IgD-negative memory B cell (primary cell): ENCODE measurements around the gene ST3GAL5. TPM values are rescaled to one million over a fixed set of nuclear protein-coding genes. Genes with fewer than 3 reads are reported as not detected.

Source experiments
- H3K27ac Mint-ChIP-seq, 3 donors: one replicate each; pipeline ENCODE4 v1.8.0; 2020 to 2022; ENCODE audit warnings: mild to moderate bottlenecking in 3 of 3, mixed read lengths in 3 of 3, moderate library complexity in 1 of 3
- H3K27me3 Mint-ChIP-seq: one replicate; pipeline ENCODE4 v1.8.0; 2021; ENCODE audit warnings: mixed read lengths
- H3K36me3 Mint-ChIP-seq: one replicate; pipeline ENCODE4 v1.8.0; 2020; ENCODE audit warnings: mild to moderate bottlenecking, mixed read lengths
- H3K4me1 Mint-ChIP-seq, 3 donors: one replicate each; pipeline ENCODE4 v1.8.0; 2020 to 2022; ENCODE audit warnings: mixed read lengths in 3 of 3, mild to moderate bottlenecking in 1 of 3
- H3K4me3 Mint-ChIP-seq, 4 donors: one replicate each; pipeline ENCODE4 v1.8.0; 2020 to 2022; ENCODE audit warnings: mild to moderate bottlenecking in 4 of 4, mixed read lengths in 4 of 4, moderate library complexity in 3 of 4
- H3K9me3 Mint-ChIP-seq, 3 donors: one replicate each; pipeline ENCODE4 v1.8.0; 2020 to 2021; ENCODE audit warnings: mixed read lengths in 3 of 3, mild to moderate bottlenecking in 1 of 3
- polyA plus RNA-seq: library from polyadenylated mRNA; unstranded; fragments of 300-500 nt; fragmentation: Illumina TruSeq; gene quantifications from one replicate; pipeline ENCODE4 v1.2.3, GENCODE V29; 2021

The ST3GAL5 gene
- polyA plus RNA-seq, 1 donor from 2014 or later = 38.2 TPM

DNA sequence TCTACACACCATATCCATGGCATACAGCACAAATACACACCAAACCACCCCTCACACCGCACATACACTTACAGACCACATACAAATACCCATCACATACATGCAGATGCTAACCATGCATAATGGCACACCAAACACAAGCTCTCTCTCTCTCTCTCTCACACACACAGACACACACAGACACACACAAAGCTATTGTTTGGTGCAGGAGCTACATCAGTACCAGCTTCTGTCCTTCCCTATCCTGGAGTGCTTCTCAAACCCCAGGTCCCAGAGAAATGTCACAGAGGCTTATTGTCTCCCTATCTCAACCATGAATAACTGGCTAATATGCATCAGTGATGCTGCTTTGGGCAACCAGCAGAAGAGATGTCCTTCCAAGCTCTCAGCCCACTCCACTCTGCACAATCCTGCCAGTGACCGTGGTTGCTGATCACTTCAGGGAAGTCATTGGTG, 36.5 kb upstream of the ST3GAL5 start:
- Mint-ChIP-seq H3K9me3 (no peaks in the 10 kb centered on the region), H3K27me3 (peaks cover 3% of the 10 kb centered on the region), H3K4me1 (peaks cover 0 to 13% (median 9%) of the 10 kb centered on the region in 3 donors), H3K4me3 (no peak overlapping the region), H3K27ac (no peak overlapping the region), H3K36me3 (peaks cover 1% of the 10 kb centered on the region)

DNA sequence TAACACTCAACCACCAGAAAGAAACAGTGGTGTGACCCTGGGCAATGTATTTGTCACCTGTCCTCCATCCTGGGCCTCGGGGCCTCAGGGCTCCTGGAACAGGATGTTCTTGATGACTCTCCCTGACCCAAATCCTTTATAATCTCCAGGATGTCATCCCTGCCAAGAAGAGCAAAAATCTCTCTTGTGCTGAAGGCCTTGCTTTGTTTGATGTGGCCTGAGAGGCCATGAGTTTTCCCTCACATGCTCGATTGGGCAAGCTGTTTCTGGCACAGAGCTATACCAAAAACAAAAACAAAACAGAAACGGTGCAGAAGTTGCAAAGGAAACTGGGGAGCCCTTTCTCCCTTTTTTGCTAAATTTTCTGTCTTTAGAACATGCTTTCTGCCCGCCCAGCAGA, 35.7 kb upstream of the ST3GAL5 start:
- H3K27me3 Mint-ChIP-seq = peaks cover under 1% of the 10 kb centered on the region
- H3K36me3 Mint-ChIP-seq = peaks cover 1% of the 10 kb centered on the region
- peak overlapping the region in 1 of 3 donors; percentile 67 for H3K27ac Mint-ChIP-seq
- H3K4me3 Mint-ChIP-seq = no peak overlapping the region
- peaks cover 0 to 12% (median 9%) of the 10 kb centered on the region in 3 donors for H3K4me1 Mint-ChIP-seq
- no peaks in the 10 kb centered on the region for H3K9me3 Mint-ChIP-seq

DNA sequence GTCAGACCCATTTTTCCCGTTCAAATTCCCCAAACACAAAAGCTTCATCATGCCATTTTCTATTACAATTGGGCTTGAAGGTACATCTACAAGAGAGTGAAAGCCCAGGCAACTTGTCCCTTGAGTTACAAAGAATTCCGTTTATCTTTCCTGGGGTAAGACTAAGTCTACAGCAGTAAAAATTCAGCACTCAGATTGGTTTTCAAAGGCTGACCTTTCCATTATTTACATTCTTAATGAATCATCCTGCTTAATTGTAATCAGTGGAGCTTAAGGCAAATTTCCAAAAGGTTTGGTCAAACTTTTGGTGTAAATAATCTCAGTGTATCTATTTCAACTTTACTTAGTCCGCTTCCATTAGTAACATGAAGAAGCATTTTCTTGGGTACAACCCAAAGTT, 33.4 kb upstream of the ST3GAL5 start:
- H3K4me3 Mint-ChIP-seq = no peak overlapping the region
- peaks cover 0 to 8% (median 7%) of the 10 kb centered on the region in 3 donors for H3K4me1 Mint-ChIP-seq
- H3K36me3 Mint-ChIP-seq = no peaks in the 10 kb centered on the region
- H3K9me3 Mint-ChIP-seq = peaks cover 0 to 2% (median 0%) of the 10 kb centered on the region in 3 donors
- H3K27ac Mint-ChIP-seq = no peak overlapping the region
- H3K27me3 Mint-ChIP-seq = no peaks in the 10 kb centered on the region

DNA sequence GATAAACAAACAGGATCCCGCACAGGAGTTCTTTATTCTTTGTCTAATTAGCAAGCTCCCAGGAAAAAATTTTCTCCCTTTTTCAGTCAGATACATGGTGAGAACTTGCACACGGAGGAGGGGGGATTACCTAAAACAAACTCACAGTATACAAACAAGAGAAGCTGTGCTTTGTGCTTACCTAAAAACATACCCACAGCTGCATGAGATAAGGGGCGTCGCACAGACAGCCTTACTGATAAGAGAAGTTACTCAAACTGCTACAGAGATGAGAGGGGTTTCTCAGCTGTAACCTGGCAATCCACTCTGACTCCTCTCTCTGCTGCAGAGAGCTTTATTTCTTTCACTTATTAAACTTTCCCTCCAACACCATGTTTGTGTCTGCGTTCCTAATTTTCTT, 32.9 kb upstream of the ST3GAL5 start:
- Mint-ChIP-seq H3K27me3 (no peaks in the 10 kb centered on the region), H3K4me1 (peaks cover 0 to 8% (median 7%) of the 10 kb centered on the region in 3 donors), H3K36me3 (no peaks in the 10 kb centered on the region), H3K27ac (no peak overlapping the region), H3K9me3 (peaks cover 0 to 2% (median 0%) of the 10 kb centered on the region in 3 donors), H3K4me3 (no peak overlapping the region)

DNA sequence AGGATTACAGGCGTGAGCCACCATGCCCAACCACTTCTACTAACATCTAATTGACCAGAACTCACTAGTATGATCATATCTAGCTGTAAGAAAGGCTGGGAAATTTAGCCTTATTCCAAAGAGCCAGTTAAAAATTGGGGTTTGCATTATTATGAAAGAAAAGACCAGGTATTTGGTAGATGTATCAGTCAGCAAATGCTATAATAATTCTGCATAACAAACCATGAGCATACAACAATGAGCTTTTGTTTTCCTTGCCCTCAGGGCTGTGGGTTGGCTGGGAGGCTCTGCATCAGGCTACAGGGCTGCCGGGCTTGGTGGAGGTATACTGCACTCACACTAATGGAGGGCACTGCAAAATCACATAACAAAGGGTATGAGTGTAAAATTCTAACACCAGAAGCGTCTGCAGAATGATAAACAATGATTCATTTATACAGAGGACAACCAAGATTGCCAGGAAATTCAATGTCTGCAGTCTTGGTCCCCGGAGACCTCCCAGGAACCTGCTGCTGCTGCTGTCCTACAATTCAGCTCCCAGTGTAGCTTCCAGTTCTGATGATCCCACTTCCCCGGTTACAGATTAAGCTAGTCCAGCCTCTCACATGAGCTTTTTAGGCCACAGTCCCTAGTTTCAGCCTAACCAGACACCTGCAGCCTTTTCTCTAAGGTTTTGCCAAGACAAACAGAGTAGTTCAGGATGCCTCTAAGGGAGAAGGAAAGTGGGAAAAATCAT, 32.2 kb upstream of the ST3GAL5 start:
- Mint-ChIP-seq H3K27ac (no peak overlapping the region), H3K36me3 (no peaks in the 10 kb centered on the region), H3K27me3 (no peaks in the 10 kb centered on the region), H3K4me3 (no peak overlapping the region), H3K9me3 (peaks cover 0 to 2% (median 0%) of the 10 kb centered on the region in 3 donors), H3K4me1 (peaks cover 2 to 8% (median 7%) of the 10 kb centered on the region in 3 donors)

DNA sequence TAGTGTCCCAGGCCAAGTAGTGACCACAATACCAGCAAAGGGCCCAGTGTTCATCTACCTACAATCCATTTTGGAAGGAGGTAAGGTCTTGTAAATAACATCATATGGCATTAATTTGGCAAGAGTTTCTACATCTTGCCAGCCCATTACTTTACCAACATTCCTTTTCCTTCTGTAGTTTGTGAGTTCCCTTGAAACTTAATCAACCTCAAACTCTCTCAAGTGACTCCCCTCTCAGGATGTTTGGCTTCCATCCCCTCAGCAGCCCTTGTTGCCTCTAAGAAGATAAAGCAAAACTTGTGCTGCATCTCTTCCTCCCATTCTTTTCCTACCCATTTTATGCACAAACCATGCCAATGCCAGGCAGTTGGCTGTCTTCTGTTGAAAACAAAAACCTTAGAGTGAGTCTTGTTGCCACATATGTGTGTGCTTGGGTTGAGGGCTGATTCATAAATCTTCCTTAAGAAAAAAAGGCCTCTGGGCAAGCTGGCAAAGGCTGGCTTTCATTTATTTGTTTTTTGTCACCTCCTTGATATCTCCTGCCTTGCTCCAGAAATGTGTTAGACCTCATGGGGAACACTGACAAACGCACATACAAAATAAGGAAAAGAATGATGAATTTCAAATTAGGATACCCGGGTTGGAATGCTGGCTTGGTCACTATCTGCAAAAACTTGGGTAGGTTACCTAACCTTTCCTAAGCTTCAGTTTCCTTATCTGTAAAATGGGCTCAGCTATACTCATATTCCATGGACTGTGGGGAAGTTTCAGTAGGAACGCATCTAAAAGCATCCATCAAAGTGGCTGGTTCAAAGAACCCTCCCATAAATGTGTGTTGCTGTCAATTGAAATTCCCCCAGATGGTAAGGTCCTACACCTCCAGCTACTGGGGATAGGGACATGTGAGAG, 29.4 kb upstream of the ST3GAL5 start:
- Mint-ChIP-seq H3K4me1 (peaks cover 4 to 13% (median 9%) of the 10 kb centered on the region in 3 donors), H3K4me3 (no peak overlapping the region), H3K9me3 (peaks cover 0 to 2% (median 0%) of the 10 kb centered on the region in 3 donors), H3K27ac (no peak overlapping the region), H3K27me3 (no peaks in the 10 kb centered on the region), H3K36me3 (peaks cover under 1% of the 10 kb centered on the region)

DNA sequence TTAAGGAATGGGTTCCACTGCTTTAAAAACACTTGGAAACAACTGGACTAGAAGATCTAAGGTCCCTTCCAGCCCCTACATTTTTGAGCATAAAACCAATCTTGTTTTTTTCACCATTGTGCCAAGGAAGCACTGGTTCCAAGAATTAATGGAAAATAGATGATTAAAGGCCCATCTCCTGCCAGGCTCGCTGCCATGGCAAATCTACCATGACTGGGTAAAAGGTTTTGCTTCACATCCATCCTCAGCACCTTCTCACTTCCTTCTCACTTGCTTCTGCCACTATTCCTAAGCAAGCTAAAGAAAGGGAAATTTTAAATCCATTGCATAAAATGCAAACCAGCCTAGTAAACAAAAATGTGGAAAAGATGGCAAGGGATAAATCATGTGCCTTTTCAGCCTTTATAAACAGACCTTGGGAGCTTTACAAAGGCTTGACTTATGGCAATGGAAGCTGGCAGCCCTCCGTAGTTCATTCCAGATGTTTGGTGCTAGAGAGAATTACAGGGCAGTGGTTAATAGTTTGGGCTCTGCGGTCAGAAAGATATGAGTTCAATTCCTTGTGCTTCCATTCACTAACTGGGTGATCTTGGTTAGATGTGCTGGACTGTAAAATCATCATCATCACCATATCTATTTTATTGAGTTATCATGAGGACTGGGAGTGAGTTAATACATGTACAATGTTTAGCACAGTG, 27.0 kb upstream of the ST3GAL5 start:
- Mint-ChIP-seq H3K4me3 (no peak overlapping the region), H3K27me3 (no peaks in the 10 kb centered on the region), H3K9me3 (peaks cover 0 to 2% (median 1%) of the 10 kb centered on the region in 3 donors), H3K36me3 (peaks cover 2% of the 10 kb centered on the region), H3K4me1 (peaks cover 8 to 18% (median 13%) of the 10 kb centered on the region in 3 donors), H3K27ac (no peak overlapping the region)

DNA sequence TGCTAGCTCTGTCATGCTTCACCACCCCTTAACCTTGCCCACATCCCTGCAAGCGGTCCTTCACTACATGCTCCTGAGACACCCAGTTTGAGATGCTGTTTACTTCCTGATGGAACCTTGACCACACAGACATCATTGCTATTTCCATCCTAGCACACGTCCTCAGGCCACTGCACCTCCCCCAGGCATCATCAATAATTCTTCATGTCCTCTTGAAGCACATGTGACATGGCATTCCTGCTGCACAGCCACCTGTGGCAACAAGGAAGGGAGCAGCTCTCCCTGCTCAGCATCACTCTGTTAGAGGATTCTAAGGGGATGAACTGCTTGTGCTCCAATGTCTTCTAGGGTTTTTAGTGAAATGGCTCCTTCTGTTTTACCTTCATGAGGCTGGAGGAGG, 26.1 kb upstream of the ST3GAL5 start:
- Mint-ChIP-seq H3K27ac (peak overlapping the region in 1 of 3 donors; percentile 15), H3K36me3 (peaks cover 2% of the 10 kb centered on the region)

DNA sequence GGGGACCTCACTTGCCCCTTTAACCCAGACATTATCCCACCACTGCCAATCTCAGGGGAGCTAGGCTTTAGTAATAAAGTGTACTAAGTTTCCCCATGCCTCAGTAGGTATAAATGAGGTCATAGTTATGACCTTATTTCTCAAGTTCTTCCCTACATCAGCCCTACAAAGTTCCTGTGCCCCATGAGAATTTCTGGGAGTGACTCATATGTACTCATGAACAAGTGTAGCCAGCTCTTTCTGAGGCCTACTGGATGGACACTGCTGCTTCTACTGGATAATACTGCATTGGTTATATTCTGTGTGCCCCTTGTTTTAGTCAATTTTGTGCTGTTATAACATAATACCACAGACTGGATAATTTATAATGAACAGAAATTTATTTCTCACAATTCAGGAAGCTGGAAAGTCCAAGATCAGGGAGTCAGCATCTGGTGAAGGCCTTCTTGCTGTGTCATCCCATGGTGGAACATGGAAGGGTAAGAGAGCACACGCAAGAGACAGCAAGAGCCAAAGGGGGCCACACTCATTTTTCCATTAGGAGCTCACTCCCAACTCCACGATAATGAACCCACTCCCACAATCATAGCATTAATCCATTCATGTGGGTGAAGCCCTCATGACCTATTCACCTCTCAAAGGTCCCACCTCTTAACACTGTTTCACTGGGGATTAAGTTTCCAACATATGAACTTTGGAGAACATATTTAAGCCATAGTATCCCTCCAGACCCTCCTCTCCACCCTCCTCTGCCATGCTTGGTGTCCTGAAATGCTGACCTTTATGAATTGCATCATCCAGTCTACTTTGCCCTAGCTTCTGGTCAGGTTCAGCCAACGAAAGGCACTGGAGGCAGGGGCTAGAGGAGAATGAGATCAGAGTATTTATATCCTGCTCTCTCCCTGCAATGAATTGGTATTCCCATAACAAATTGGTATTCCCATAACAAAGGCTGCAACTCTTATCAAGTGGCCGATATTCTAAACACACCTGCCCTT, 25.4 kb upstream of the ST3GAL5 start:
- H3K27me3 Mint-ChIP-seq = no peaks in the 10 kb centered on the region
- H3K4me1 Mint-ChIP-seq = peaks cover 9 to 20% (median 13%) of the 10 kb centered on the region in 3 donors
- peak overlapping the region in 2 of 3 donors; percentile 15 to 23 for H3K27ac Mint-ChIP-seq
- peaks cover 2% of the 10 kb centered on the region for H3K36me3 Mint-ChIP-seq
- peak overlapping the region in 1 of 4 donors; percentile 41 for H3K4me3 Mint-ChIP-seq
- peaks cover 0 to 2% (median 1%) of the 10 kb centered on the region in 3 donors for H3K9me3 Mint-ChIP-seq

More for the DNA sequence above, 26.1 kb upstream of the ST3GAL5 start:
- Mint-ChIP-seq H3K4me3 (peak overlapping the region in 1 of 4 donors; percentile 41), H3K27me3 (no peaks in the 10 kb centered on the region), H3K4me1 (peaks cover 9 to 20% (median 13%) of the 10 kb centered on the region in 3 donors), H3K9me3 (peaks cover 0 to 2% (median 1%) of the 10 kb centered on the region in 3 donors)

DNA sequence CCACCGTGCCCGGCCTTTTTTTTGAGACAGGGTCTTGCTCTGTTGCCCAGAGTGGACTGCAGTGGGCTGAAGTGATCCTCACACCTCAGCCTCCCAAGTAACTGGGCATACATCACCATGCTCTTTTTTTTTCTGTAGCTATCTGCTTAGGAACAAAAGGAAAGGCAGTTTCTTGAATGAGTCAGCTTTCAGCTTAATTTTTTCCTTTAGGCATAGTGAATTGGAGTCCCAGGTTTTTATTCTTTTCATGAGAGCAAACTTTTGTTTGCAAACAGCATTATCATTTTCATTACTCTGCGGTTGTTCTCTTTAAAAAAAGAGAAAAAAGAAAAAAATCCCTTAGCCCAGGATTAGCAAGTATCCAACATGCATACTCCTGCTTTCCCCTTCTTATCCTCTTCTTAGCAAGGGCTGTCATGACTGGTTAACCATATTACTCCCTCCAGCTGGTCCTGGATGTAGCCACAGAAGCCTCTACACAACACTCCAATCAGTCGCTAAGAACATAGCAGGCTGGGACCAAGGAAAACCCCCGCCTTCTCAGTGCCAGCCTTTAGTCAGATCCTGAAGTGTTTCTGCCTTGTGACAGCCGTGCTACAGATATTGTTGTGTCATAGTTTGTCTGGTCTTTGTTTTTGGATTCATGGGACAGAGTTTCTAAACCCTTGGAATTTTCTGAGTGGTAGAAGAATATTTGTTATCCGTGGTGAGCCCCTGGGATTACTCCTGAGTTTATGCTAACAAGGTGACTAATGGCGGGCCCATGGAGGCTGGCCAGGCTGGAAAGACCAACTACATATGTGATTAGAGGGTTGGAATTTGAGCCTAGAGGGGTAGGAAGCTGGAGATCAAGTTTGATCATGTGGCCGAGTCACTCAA, 23.3 kb upstream of the ST3GAL5 start:
- no peak overlapping the region for H3K4me3 Mint-ChIP-seq
- H3K4me1 Mint-ChIP-seq = peaks cover 9 to 22% (median 13%) of the 10 kb centered on the region in 3 donors
- no peak overlapping the region for H3K27ac Mint-ChIP-seq
- H3K27me3 Mint-ChIP-seq = no peaks in the 10 kb centered on the region
- H3K9me3 Mint-ChIP-seq = peaks cover 0 to 1% (median 0%) of the 10 kb centered on the region in 3 donors
- H3K36me3 Mint-ChIP-seq = peaks cover 4% of the 10 kb centered on the region

DNA sequence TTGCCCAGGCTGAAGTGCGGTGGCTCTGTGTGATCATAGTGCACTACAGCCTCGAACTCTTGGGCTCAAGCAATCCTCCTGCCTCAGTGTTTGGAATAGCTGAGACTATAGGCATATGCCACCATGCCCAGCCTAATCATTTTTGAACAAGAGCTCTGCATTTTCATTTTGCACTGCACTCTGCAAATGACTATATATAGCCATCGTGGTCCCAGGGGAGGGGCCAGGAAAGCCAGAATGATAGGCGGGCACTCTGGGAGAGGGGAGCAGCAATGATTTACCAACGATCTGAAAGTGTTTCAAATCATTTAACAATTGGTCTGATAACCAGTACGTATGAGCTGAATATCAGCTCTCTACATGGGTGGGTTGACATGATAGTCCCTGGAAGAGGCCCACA, 22.3 kb upstream of the ST3GAL5 start:
- Mint-ChIP-seq H3K27me3 (no peaks in the 10 kb centered on the region), H3K36me3 (peaks cover 4% of the 10 kb centered on the region), H3K27ac (peak overlapping the region in 1 of 3 donors; percentile 71), H3K9me3 (peaks cover 0 to 1% (median 0%) of the 10 kb centered on the region in 3 donors), H3K4me1 (peaks cover 9 to 22% (median 13%) of the 10 kb centered on the region in 3 donors), H3K4me3 (no peak overlapping the region)

DNA sequence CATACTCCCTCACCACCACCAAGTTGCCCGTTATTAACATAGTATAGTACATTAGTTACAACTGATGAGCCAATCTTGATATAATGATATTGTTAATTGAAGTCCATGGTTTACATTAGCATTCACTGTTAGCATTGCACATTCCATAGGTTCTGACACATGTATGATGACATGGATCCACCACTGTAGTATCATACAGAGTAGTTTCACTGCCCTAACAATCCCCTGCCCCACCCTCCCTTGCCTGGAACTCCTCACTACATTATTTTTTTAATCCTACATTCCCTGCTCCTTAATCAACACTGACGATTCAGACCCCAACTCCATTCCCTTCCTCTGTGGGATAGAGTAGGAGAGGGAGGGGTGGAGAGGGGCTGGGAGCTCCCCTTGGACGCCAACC, 20.2 kb upstream of the ST3GAL5 start:
- no peak overlapping the region for H3K4me3 Mint-ChIP-seq
- no peaks in the 10 kb centered on the region for H3K27me3 Mint-ChIP-seq
- peaks cover 4% of the 10 kb centered on the region for H3K36me3 Mint-ChIP-seq
- peaks cover 0 to 1% (median 0%) of the 10 kb centered on the region in 3 donors for H3K9me3 Mint-ChIP-seq
- H3K27ac Mint-ChIP-seq = no peak overlapping the region
- H3K4me1 Mint-ChIP-seq = peaks cover 2 to 17% (median 6%) of the 10 kb centered on the region in 3 donors

DNA sequence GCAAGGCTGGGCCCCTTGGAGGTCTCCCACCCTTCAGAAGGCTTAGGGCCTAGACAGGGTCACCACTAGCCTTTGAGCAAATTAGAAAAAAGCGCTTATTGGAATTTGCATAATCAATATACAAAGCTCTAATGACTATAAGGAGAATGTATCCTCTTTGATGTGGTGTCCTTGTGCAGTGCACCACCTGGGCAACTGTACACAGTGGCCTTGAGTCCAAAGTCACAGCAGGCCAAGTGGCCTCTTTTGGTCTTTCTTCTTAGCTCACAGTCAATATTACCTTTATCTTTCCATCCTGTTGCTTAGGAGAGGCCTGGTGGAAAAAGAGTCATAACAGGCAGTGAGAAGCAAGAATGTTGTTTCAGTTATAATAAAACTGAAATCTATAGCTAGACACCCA, 19.7 kb upstream of the ST3GAL5 start:
- Mint-ChIP-seq H3K9me3 (peaks cover 0 to 1% (median 0%) of the 10 kb centered on the region in 3 donors), H3K4me3 (no peak overlapping the region), H3K27ac (no peak overlapping the region), H3K36me3 (peaks cover 4% of the 10 kb centered on the region), H3K27me3 (no peaks in the 10 kb centered on the region), H3K4me1 (peaks cover 0 to 15% (median 6%) of the 10 kb centered on the region in 3 donors)
